PC-9 (cell line): ENCODE measurements around the gene TLE5. TPM values are rescaled to one million over a fixed set of nuclear protein-coding genes. Genes with fewer than 3 reads are reported as not detected.

Experiments used
- BruUV-seq: library from RNA; stranded (reverse); fragments of 400-500 nt; replicated peaks from 2 replicates; lab custom pipeline; 2021; lab: Mats Ljungman, UMichigan
- CTCF ChIA-PET: fragments of 300-600 bp; sonication (Branson Sonifier 250); formaldehyde crosslinking; loops from one replicate; lab custom pipeline; 2022; ENCODE audit warnings: antibody characterized with exemption; lab: Charles Lee
- POLR2A ChIA-PET: fragments of 300-600 bp; sonication (Branson Sonifier 250); formaldehyde crosslinking; loops from one replicate; lab custom pipeline; 2022; ENCODE audit warnings: antibody characterized with exemption; ENCODE audit not compliant: unreplicated experiment; lab: Charles Lee
- DNase-seq, 2 experiments: peaks; one replicate each; pipeline versions ENCODE4 v3.0.0 to v3.0.0-alpha.2; 2015 to 2022; ENCODE audit warnings: mixed read lengths in 1 of 2
- H2AFZ ChIP-seq: fragments of 200-600 bp; sonication (generic); 2 replicates; pipeline ENCODE4 v1.8.1; 2017; ENCODE audit warnings: antibody characterized with exemption
- H3F3A ChIP-seq: fragments of 200-600 bp; sonication (generic); 2 replicates; pipeline ENCODE4 v1.8.1; 2017; ENCODE audit warnings: antibody characterized with exemption, mild to moderate bottlenecking, low read depth; ENCODE audit not compliant: insufficient read depth
- H3K27ac ChIP-seq: fragments of 200-600 bp; sonication (generic); 2 replicates; pipeline ENCODE4 v1.6.1; 2016; ENCODE audit warnings: mixed run types
- H3K27me3 ChIP-seq: fragments of 200-600 bp; sonication (generic); 2 replicates; pipeline ENCODE4 v1.6.1; 2016; ENCODE audit warnings: low read depth, mixed run types; ENCODE audit not compliant: insufficient read depth
- H3K36me3 ChIP-seq: fragments of 200-600 bp; sonication (generic); 2 replicates; pipeline ENCODE4 v1.6.1; 2016; ENCODE audit warnings: low read depth, mixed run types
- H3K4me1 ChIP-seq: fragments of 200-600 bp; sonication (generic); replicated peaks from 2 replicates; pipeline ENCODE4 v1.6.1; 2016; ENCODE audit warnings: mixed run types; ENCODE audit not compliant: insufficient read depth
- H3K4me2 ChIP-seq: fragments of 200-600 bp; sonication (generic); 2 replicates; pipeline ENCODE4 v1.6.1; 2017; ENCODE audit warnings: mixed run types
- H3K4me3 ChIP-seq: fragments of 200-600 bp; sonication (generic); 2 replicates; pipeline ENCODE4 v1.6.1; 2016; ENCODE audit warnings: mixed run types
- H3K79me2 ChIP-seq: fragments of 200-600 bp; sonication (generic); 2 replicates; pipeline ENCODE4 v1.6.1; 2017; ENCODE audit warnings: low read depth, mixed run types
- H3K9me2 ChIP-seq: fragments of 200-600 bp; sonication (generic); 2 replicates; pipeline ENCODE4 v1.8.1; 2017; ENCODE audit warnings: mild to moderate bottlenecking; ENCODE audit not compliant: insufficient read depth
- H3K9me3 ChIP-seq: fragments of 200-600 bp; sonication (generic); 2 replicates; pipeline ENCODE4 v1.8.1; 2016; ENCODE audit warnings: low read depth; ENCODE audit not compliant: insufficient read depth
- H4K20me1 ChIP-seq: fragments of 200-600 bp; sonication (generic); 2 replicates; pipeline ENCODE4 v1.8.1; 2017; ENCODE audit not compliant: insufficient read depth
- CTCF ChIP-seq: fragments of 200-600 bp; sonication (generic); conservative IDR thresholded peaks from 2 replicates; pipeline ENCODE4 v1.6.1; 2017; ENCODE audit warnings: mixed run types, antibody characterized with exemption, mild to moderate bottlenecking, moderate library complexity
- EZH2 ChIP-seq: fragments of 200-600 bp; sonication (generic); IDR thresholded peaks from 2 replicates; pipeline ENCODE4 v1.8.0; 2017; ENCODE audit warnings: antibody characterized with exemption, low read depth
- intact Hi-C: fragments of 100-400 bp; cut with micrococcal nuclease; formaldehyde crosslinking; loops from one replicate; pipeline ENCODE4 v1.10.0; 2022; ENCODE audit not compliant: unreplicated experiment
- total RNA-seq: library from RNA; stranded (reverse); gene quantifications from 2 replicates; pipeline ENCODE4 v1.2.3, GENCODE V29; 2021

TLE5 gene
- total RNA-seq, 1 experiment from 2014 or later = 217 TPM

GRCh38 chr19:3026768-3027167 lies 35.5 kb downstream of the TLE5 start:
- ChIA-PET CTCF (no interaction called here), POLR2A (no interaction called here)

GRCh38 chr19:3025549-3025886 lies 36.8 kb downstream of the TLE5 start:
- H3K4me2 ChIP-seq = no peak overlapping the region

More at GRCh38 chr19:3026768-3027167, 35.5 kb downstream of the TLE5 start:
- intact Hi-C loops = no loop called here
- H3K9me2 ChIP-seq = no peaks in the 10 kb centered on the region
- no peak overlapping the region for H3K27ac ChIP-seq
- no peak for TF ChIP-seq EZH2
- TF ChIP-seq CTCF = no peak
- DNase-seq = no peak
- H3K79me2 ChIP-seq = no peaks in the 10 kb centered on the region
- H2AFZ ChIP-seq = no peak overlapping the region
- no TSS peak for BruUV-seq
- H3K36me3 ChIP-seq = no peaks in the 10 kb centered on the region
- no peaks in the 10 kb centered on the region for H3K4me1 ChIP-seq
- H3K27me3 ChIP-seq = no peaks in the 10 kb centered on the region
- H3K4me2 ChIP-seq = no peak overlapping the region
- H3K4me3 ChIP-seq = no peak overlapping the region
- H4K20me1 ChIP-seq = no peaks in the 10 kb centered on the region
- H3F3A ChIP-seq = no peaks in the 10 kb centered on the region
- H3K9me3 ChIP-seq = no peaks in the 10 kb centered on the region

GRCh38 chr19:3024870-3025548 lies 37.3 kb downstream of the TLE5 start:
- no TSS peak for BruUV-seq
- Histone ChIP-seq H3K27ac (no peak overlapping the region), H3K4me2 (no peak overlapping the region), H3K9me3 (no peaks in the 10 kb centered on the region), H2AFZ (no peak overlapping the region), H4K20me1 (no peaks in the 10 kb centered on the region), H3F3A (no peaks in the 10 kb centered on the region), H3K9me2 (no peaks in the 10 kb centered on the region), H3K4me3 (no peak overlapping the region), H3K79me2 (no peaks in the 10 kb centered on the region), H3K36me3 (no peaks in the 10 kb centered on the region), H3K27me3 (no peaks in the 10 kb centered on the region), H3K4me1 (no peaks in the 10 kb centered on the region)
- intact Hi-C loops = no loop called here
- CTCF ChIA-PET = no interaction called here
- POLR2A ChIA-PET = no interaction called here
- DNase-seq = no peak
- TF ChIP-seq EZH2 = no peak

More at GRCh38 chr19:3025549-3025886, 36.8 kb downstream of the TLE5 start:
- Histone ChIP-seq H3F3A (no peaks in the 10 kb centered on the region), H2AFZ (no peak overlapping the region), H4K20me1 (no peaks in the 10 kb centered on the region), H3K4me3 (no peak overlapping the region), H3K36me3 (no peaks in the 10 kb centered on the region), H3K9me2 (no peaks in the 10 kb centered on the region), H3K27ac (no peak overlapping the region), H3K27me3 (no peaks in the 10 kb centered on the region), H3K9me3 (no peaks in the 10 kb centered on the region), H3K79me2 (no peaks in the 10 kb centered on the region), H3K4me1 (no peaks in the 10 kb centered on the region)
- intact Hi-C loops = no loop called here
- CTCF ChIA-PET = no interaction called here
- no TSS peak for BruUV-seq
- TF ChIP-seq EZH2 = no peak
- no peak for TF ChIP-seq CTCF
- POLR2A ChIA-PET = no interaction called here
- no peak for DNase-seq

GRCh38 chr19:3024509-3024869 lies 37.8 kb downstream of the TLE5 start:
- no peaks in the 10 kb centered on the region for H3K36me3 ChIP-seq
- H2AFZ ChIP-seq = no peak overlapping the region
- no peak overlapping the region for H3K4me2 ChIP-seq
- POLR2A ChIA-PET = interaction anchor here (0.6 kb wide), 1 partner anchor 17 kb away, joined by 4 read pairs; no protein-coding TSS in a partner anchor
- no peak overlapping the region for H3K4me3 ChIP-seq
- TF ChIP-seq EZH2 = no peak
- no peak for TF ChIP-seq CTCF
- H3K4me1 ChIP-seq = no peaks in the 10 kb centered on the region
- no peaks in the 10 kb centered on the region for H3F3A ChIP-seq
- no peaks in the 10 kb centered on the region for H3K79me2 ChIP-seq
- H3K9me2 ChIP-seq = no peaks in the 10 kb centered on the region
- no peaks in the 10 kb centered on the region for H4K20me1 ChIP-seq
- CTCF ChIA-PET = no interaction called here
- DNase-seq = no peak
- H3K27ac ChIP-seq = no peak overlapping the region
- H3K9me3 ChIP-seq = no peaks in the 10 kb centered on the region
- intact Hi-C loops = no loop called here
- no peaks in the 10 kb centered on the region for H3K27me3 ChIP-seq
- BruUV-seq = no TSS peak
